HuH-7.5 (cell line): ENCODE results near the gene DIS3L.
A peak's percentile ranks its signal among the peaks of the same experiment; 100 is the strongest.
"Not testable (repeated sequence)": the region's sequence is repeated elsewhere in the genome, so short reads cannot be mapped to it uniquely, and the experiment has no call there.

Experiments used
- DNase-seq: peaks from one replicate; pipeline ENCODE4 v3.0.0; 2011; ENCODE audit warnings: low spot score

The DIS3L gene

DNA sequence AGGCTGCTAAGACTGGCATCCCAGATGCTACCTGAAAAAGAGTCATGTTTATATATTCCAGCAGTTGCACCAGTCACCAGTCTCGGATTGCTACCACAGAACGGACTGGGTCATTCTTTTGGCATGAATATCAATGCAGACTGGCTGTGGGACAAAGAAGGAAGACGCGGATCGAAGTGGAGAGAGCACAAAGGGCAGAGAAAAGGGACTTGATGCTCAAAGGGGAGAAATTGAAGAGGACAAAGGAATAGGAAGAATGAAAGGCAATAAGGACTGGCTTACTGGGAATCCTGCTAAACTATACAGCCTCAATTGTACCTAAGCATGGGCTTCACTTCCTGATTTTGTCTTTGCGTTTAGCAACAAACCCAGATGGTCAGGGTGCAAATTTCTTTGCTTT is 15.3 kb upstream of the DIS3L start:
- no peak for DNase-seq

DNA sequence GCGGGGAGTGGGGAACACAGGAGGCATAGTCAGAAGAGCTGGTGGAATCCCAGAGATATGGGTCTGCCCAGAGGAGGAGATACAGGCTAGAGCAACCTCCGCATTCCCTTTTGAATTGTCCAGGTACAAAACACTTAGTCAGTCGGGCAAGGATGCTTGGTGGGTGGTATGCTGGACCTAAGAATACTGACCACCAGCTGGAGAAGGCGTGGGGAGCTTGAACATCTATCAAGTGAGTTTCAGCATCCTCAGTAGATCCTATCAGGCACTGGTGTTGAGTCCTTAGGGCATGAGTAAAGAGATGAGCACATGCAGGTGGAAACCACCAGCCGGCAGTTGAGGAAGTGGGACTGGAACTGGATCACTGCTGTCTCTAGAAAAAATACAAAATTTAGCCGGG is 14.7 kb upstream of the DIS3L start:
- DNase-seq, result no peak

DNA sequence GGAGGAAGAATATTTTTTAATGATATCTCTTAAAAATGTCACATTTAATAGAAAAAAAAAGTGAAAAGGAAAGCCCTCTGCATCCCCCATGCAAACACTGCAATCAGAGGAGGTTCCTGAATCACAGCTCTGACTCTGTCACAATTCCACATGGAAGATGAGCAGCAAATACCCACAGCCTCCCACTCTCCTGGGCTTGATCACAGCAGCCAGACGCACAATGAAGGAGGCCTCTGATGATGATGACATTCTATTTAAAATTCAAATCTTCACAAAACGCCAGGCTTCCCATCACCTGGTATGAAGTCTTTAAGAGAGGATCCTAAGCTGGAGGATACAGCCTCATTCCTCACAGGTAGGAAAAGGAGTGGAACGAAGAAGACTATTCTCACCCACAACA is 9.1 kb upstream of the DIS3L start:
- no peak for DNase-seq

DNA sequence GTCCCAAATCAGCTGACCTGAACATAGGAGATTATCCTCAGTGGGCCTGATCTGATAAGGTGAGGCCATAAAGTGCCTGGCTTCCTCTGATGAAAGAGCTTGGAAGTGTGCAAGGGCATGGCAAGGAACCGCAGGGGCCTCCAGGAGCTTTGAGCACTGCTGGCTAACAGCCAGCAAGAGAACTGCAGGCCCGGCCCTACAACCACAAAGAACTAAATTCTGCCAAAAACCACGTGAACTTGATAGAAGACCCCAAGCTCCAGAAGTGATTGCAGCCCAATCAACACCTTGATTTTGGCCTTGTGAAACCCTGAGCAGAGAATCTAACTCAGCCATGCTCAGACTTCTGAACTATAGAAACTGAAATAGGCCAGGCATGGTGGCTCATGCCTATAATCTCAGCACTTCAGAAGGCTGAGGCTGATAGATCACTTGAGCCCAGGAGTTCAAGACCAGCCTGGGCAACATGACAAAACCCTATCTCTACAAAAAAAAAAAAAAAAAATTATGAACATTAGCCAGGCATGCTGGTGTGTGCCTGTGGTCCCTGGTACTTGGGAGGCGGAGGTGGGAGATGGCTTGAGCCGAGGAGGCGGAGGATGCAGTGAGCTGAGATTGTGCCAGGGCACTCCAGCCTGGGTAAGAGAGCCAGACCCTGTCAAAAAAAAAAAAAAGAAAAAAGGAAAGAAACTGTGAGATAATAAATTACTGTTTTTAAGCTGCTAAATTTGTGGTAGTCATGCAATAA is 7.7 kb upstream of the DIS3L start:
- DNase-seq, result no peak

DNA sequence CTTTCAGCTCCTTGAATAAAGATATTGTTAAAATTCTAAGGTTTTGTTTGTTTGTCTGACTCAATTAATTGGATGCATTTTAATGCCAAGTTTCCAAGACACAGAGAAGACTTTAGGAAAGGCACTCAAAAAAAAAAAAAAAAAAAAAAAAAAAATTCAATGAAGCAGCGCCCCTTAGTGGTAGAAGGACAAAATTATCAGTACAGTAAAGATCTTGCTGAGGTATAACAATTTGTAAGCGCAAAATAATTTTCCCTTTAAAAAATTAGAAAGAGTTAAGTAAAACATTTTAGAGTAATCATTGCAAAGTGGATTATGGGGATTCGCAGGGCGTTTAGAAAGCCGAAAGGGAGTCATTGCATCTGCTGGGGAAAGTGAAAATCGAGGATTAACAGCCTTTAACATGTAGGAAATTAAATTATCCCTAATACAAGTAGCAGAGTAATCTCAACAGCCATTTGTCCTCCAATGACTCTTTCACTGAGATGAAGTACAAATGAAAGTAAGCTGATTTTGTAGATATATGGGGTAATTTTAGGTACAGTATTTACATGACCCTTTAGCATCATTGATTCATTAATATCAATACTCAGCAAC is 5.8 kb upstream of the DIS3L start:
- DNase-seq, result no peak

DNA sequence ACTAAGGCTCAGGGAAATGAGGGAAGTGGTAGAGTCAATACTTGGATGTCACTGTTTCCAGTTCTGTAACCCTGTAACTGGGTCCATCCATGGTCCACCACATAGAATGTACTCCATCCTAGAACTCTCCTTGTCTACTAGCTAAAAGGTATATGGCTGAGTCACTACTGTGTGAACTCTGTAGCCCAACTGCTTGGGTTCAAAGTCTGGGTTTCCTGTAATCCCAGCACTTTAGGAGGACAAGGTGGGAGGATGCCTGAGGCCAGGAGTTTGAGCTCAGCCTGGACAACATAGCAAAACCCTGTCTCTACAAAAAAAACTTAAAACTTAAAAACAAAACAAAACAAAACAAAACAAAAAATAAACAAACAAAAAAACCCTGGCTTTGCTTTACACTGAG is 5.3 kb upstream of the DIS3L start:
- DNase-seq, result no peak

DNA sequence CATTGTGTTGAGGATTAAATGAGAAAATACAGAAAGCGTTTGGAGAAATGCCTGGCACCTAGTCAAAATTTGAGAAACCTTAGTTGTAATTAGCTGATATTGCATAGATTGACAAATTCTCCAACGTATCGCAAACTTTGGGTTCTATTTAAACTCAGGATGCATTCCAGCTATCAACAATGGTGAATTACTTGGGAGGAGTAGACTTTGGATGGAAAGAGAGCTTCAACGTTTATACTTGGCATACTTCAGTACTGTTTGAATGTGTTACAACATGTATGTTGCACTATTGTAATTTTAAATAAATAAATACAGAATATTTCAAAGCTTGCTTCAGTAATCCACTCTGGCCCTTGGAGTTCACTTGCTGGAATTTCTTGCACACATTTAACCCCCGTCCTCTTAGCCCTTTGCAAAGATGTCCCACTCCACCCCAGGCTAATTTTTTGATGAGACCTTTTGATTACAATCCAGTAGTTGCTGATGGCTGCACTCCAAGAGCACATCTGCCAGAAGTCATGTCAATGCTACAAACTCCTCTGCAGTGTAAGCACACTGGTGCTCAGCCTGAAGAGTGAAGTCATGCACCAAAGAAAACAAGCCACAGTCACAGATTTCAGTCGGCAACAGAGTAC is 4.7 kb upstream of the DIS3L start:
- DNase-seq, result no peak

DNA sequence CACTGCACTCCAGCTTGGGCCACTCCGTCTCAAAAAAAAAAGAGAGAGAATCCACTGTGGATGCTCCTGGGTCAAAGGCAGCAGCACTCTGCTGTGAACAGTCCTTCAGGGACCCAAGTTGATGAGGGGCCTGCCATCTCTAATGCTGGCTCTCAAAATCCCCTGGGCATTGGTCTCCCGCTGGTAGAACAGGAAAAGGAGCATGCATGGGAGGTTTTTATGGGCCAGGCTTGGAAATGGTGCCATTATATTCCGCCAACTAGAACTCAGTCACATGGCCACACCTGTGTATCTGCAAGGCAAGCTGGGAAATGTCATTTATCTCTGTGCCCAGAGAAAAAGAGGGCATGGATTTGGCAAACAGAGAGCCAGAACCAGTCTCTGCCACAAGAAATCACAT is 3.4 kb upstream of the DIS3L start:
- DNase-seq, result no peak

DNA sequence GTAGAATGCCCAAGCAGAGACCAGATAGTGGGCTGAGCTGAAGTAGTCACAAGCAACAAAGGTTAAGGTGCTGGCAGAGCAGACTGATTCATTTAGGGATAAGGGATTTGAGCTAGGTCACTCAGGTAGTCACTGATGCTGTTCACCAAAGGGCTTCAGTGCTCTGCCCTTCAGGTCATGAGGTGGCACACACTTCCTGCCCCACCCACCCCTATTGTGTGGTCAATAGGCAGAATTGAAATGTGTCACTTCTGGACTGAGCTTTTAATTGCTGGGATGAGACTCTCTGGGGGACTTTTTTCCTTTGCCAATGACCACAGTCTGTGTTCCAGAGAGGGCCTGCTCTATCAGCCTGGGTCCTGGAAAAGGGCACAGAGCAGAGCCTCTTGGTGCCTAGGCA is 2.9 kb upstream of the DIS3L start:
- no peak for DNase-seq

DNA sequence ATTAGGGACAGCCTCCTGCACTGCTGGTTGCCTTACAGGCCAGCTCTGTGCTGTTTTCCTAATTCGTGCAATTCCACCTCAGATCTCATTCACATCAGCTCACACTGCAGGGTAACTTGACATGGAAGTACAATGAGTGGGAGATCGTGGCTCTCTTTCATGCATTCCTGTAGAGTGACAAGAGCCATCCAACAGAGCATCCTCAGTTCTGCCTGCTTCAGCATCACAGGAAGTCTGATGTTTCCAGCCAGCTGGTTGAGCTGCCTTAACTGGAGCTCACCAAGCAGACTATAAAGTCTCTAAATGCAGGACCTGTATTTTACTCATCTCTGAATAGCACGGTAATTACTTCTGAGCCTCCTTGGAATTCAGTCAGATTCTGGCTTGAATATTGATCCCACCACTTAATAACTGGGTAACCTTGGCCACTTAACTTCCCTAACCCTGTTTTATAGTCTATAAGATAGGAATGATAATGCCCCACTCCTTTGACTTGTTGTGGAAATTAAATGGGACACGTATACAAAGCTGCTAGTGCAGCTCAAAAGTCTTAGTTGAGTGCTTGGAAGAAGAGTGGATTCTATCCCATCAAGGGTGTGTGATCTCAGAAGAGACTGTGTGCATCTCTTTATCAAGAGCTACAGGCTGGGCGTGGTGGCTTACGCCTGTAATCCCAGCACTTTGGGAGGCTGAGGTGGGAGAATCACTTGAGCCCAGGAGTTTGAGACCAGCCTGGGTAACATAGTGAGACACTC is 1.4 kb upstream of the DIS3L start:
- no peak for DNase-seq

DNA sequence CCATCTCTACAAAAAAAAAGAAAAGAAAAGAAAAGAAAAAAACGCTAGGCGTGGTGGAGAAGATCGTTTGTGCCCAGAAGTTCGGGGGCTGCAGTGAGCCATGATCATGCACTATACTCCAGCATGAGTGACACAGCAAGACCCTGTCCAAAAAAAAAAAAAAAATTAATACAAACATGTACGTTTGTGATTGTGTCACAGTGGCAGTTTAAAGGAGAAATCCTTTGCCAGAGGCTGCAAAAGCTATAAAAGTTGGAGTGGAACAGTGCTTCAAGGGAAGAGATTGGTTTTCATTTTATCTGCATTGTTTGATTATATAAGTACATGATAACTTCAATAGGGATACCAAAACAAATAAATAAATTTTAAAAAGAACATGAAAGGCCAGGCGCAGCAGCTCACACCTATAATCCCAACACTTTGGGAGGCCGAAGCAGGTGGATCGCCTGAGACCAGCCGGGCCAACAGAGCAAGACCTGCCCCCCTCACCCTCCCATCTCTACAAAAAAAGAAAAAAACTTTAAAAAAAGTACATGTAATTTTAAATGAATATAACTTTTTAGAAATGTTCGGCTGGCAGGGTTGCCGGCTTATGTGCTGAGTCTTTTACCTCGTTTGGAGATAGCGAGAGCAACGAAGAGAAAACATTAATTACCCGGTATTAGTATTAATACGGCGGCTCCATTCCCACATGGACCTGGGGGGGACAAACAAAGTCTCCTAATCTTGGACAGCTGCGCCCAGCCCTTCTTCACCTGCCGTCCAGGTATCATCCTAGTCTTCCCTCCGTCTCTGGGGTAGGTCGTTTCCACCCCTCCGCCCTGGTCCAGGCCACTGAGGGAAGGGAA is 573 bp upstream of the DIS3L start:
- no peak for DNase-seq

DNA sequence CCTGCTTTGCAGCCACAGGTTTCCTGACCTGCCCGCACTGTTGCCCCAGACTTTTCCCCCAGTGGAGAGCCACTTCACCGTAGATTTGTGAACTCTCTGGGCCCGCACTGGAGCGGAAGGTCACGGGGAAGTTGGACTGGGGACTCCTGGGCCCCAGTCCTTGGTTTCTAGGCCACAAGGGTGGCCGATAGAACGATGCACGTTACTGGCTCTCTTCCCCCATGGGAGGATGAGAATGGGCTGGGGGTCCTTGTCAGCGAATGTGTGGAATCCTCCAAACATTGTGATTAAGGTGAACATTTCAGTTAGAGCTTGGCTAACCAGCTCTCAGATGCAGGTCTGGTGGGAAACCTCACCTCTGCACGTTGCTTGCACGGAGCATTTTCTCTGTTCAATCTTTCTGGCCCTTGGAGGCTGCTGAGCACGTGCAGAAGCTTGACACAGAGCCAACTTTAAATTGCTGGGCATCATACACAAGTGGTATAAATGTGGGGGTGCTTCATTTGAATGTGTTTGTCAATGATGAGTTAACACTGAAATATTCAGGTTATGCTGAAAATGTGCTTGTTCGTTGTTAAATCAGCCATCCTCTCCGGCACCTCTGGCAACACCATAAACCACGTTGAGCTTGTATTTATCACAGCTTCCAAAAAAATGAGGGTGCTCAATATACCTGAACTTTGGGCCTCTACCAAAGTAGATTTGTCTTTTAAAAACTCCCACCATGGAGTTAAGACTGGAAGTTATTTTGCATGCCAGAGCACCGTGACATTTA is 976 bp downstream of the DIS3L start:
- peak; percentile 63 for DNase-seq

DNA sequence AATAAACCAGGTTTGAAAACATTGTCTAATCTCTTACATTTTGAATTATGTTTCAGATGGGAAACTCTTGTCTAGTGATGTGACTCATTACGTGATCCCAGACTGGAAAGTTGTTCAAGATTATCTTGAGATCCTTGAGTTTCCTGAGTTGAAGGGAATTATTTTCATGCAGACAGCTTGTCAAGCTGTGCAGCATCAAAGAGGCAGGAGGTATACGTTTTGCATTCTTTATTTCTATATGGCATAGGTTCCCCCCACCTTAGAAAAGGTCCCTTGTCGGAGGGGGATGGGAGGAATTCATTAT is 1.5 kb downstream of the DIS3L start:
- DNase-seq, result no peak

DNA sequence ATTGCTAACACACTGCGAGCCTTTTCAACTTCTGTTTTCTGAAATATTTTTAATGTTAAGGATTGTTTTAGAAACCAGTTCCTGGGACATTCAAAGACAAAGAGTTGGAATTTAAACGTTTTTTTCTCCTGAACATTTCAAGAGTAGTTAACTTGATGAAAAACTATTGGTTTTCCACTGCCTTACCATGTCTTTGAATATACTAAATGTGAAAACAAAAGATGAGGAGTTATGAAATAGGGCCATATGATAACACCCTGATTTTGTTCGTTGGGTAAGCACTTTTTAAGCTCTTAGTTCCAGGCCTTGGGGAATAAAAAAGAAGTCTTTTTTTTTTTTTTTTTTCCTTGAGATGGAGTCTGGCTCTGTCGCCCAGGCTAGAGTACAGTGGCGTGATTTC is 2.8 kb downstream of the DIS3L start:
- no peak for DNase-seq

DNA sequence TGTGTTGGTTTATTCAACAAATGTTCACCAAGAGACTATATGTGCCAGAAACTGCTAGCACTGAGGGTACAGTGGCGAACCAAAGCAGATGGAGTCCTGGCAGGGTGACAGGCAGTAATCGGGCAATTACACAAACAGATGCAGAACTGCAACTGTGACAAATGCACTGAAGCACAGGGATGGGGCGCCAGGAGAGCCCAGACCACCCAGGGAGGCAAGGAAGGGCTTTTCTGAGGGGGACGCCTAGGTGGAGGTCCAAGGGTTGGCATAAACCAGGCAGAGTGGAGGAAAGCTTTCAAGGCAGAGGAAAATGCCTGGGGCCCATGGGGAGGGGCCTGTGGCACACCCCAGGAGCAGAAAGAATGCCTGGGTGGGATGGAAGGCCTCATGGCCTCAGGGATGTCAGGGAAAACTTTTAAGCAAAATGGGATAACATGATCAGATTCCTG is 5.5 kb downstream of the DIS3L start:
- no peak for DNase-seq

DNA sequence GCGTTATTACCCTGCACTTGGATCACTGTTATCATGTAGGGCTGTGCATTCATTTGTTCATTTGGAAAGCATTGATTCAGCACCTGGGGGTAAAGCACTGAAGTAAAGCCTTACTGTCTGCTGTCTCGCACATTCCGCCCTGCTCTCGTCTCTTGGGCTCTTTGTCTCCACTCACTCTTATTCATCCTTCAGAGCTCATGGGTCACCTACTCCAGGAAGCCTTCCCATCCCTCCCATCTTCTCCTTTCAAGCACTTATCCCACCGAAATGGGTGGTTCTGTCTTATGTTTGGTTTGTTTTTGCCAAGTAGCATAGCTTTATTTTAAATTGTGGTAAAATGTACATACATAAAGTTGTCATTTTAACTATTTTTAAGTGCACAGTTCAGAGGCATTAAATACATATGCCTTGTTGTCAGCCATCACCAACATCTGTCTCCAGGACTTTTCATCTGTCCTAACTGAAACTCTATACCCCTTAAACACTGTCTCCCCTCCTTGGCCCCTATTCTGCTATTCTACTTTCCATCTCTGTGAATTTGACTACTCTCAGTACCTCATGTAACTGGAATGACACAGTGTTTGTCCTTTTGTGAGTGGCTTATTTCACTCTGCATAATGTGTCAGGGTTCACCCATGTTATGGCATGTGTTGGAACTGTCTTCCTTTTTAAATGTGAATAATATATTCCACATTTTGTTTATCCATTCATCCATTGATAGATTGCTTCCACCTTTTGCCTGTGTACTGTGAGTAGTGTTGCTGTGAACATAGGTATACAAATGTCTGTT is 9.3 kb downstream of the DIS3L start:
- no peak for DNase-seq

DNA sequence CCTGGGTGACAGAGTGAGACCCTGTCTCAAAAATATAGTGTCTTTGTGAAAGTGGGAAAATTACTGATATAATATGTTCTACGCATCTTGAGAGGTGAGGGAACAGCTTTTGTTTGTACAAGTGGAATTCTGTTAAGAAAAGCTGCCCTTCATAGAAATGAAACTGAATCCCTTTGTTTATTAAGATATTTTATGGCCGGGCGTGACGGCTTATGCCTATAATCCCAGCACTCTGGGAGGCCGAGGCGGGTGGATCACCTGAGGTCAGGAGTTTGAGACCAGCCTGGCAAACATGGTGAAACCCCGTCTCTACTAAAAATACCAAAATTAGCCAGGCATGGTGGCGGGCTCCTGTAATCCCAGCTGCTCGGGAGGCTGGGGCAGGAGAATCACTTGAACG is 11.1 kb downstream of the DIS3L start:
- DNase-seq, result not testable (repeated sequence)

DNA sequence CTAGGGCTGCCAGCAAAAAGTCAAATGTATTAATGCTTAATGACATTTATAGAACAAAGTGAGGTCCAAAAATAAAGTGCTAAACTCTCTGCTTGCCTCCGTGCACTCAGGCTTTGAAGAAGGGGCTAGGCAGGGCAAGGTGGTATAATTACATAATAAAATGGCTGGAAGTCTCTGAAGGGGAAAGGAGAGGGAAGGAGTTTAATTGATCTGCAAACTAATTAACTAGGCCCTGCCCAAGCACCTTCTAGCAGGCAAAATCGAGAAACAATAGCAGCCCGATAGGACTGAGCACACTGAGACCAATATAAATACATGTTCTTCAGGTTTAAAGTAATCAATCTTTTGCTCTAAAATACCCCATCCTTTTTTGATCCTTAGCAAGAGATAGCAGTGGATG is 13.0 kb downstream of the DIS3L start:
- no peak for DNase-seq

DNA sequence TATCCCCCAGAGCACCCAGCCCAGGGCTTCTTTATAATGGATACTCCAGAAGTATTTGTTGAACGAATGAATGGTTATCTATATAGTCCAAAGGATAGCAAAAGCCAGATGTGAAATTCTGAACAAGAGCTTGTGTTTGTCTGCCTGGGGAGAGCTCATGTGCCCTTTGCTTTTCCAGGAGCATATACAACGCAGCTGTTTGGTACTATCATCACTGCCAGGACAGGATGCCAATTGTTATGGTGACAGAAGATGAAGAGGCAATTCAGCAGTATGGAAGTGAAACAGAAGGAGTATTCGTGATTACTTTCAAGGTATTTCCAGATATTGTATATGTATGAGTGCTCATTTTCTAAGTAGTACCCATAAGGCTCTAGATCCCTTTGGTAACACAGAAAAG is 15.2 kb downstream of the DIS3L start:
- no peak for DNase-seq

DNA sequence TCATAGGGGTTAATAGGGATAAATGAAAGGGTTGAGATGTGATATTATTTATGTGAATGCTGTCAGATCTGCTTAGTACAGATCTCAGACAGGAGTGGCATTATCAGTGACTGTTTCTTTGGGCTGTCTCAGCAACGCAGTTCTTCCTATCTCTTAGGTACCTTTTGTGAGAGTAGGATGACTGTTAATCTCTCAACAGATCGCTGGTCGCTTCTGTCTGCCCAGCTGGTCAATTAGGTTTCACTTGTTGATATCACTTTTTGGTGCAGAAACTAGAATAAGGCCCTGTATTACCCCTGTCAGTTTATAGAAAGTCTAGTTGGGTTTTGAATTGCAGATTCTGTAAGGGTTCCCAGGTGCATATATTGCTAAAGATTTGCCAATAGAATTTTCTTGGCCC is 16.5 kb downstream of the DIS3L start:
- no peak for DNase-seq

DNA sequence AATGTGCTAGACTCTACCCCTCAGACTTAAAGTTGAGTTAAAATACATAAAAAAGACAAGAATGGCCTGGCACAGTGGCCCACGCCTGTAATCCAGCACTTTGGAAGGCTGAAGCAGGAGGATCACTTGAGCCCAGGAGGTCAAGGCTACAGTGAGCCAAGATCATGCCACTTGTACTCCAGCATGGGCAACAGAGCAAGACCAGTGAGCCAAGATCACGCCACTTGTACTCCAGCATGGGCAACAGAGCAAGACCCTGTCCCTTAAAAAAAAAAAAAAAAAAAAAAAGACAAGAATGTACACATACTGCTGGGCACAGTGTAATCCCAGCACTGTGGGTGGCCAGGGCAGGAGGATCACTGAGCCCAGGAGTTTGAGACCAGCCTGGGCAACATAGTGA is 17.4 kb downstream of the DIS3L start:
- DNase-seq, result no peak
